ENCODE measurements around the gene PIGR. TPM values are rescaled to one million over a fixed set of nuclear protein-coding genes. Genes with fewer than 3 reads are reported as not detected.

PIGR gene
- polyA plus RNA-seq, 1 donor from 2014 or later, result not detected

DNA sequence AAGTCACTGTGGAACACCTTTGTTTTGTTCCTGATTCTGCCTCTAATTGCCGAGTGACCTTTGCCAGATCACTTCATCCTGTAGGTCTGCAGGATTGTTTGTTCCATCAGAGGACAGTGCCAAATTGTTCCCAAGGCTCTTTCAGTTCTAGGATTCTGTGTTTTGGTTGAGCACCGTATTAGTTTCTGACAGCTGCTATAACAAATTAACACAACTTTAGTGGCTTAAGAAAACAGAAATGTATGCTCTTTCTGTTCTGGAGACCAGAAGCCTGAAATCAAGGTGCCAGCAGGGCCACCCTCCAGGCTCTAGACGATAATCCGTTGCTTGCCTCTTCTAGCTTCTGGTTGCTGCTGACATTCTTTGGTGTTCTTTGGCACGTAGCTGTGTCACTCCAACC is 3.4 kb upstream of the PIGR start:
- H3K79me2 ChIP-seq (replicated peaks; ENCODE audit: insufficient read depth, low read length), result no peaks in the 10 kb centered on the region
- TF ChIP-seq SMC3 (conservative IDR thresholded peaks at IDR 0.05; ENCODE audit: poor library complexity) (no peak), EP300 (conservative IDR thresholded peaks at IDR 0.05; ENCODE audit: poor library complexity, severe bottlenecking) (no peak), TAF1 (IDR thresholded peaks at IDR 0.05; ENCODE audit: low read depth) (no peak), RAD21 (conservative IDR thresholded peaks at IDR 0.05) (no peak), POLR2AphosphoS5 (IDR thresholded peaks at IDR 0.05) (no peak), EZH2 (IDR thresholded peaks at IDR 0.05; ENCODE audit: borderline replicate concordance, insufficient read depth, low read length, poor library complexity, severe bottlenecking) (no peak), REST (IDR thresholded peaks at IDR 0.05; ENCODE audit: borderline replicate concordance) (no peak), MXI1 (conservative IDR thresholded peaks at IDR 0.05; ENCODE audit: poor library complexity, severe bottlenecking) (no peak)
- TF ChIP-seq, protein P1, sequence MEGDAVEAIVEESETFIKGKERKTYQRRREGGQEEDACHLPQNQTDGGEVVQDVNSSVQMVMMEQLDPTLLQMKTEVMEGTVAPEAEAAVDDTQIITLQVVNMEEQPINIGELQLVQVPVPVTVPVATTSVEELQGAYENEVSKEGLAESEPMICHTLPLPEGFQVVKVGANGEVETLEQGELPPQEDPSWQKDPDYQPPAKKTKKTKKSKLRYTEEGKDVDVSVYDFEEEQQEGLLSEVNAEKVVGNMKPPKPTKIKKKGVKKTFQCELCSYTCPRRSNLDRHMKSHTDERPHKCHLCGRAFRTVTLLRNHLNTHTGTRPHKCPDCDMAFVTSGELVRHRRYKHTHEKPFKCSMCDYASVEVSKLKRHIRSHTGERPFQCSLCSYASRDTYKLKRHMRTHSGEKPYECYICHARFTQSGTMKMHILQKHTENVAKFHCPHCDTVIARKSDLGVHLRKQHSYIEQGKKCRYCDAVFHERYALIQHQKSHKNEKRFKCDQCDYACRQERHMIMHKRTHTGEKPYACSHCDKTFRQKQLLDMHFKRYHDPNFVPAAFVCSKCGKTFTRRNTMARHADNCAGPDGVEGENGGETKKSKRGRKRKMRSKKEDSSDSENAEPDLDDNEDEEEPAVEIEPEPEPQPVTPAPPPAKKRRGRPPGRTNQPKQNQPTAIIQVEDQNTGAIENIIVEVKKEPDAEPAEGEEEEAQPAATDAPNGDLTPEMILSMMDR (IDR thresholded peaks at IDR 0.05; ENCODE audit: poor library complexity, severe bottlenecking), result no peak
- no peak overlapping the region for H3K27ac ChIP-seq (ENCODE audit: low read length)

GRCh38 chr1:206949208-206949607 is 2.9 kb upstream of the PIGR start:
- Histone ChIP-seq H3K79me2 (replicated peaks; ENCODE audit: insufficient read depth, low read length) (no peaks in the 10 kb centered on the region), H3K27ac (ENCODE audit: low read length) (no peak overlapping the region), H4K20me1 (ENCODE audit: insufficient read depth) (no peaks in the 10 kb centered on the region), H3F3A (ENCODE audit: insufficient read depth, low read length, poor library complexity, severe bottlenecking) (no peaks in the 10 kb centered on the region), H2AFZ (ENCODE audit: low read depth, low read length) (no peak overlapping the region), H3K4me3 (ENCODE audit: low read length) (no peak overlapping the region), H3K4me2 (ENCODE audit: low read length) (no peak overlapping the region), H3K9ac (ENCODE audit: low read length) (no peak overlapping the region), H3K27me3 (ENCODE audit: insufficient read depth, low read depth, low read length) (no peaks in the 10 kb centered on the region), H3K36me3 (ENCODE audit: insufficient read depth, low read length) (no peaks in the 10 kb centered on the region), H3K9me3 (ENCODE audit: low read length) (no peaks in the 10 kb centered on the region), H3K9me2 (ENCODE audit: insufficient read depth, low read length) (no peaks in the 10 kb centered on the region)
- TF ChIP-seq, protein P1 (IDR thresholded peaks at IDR 0.05; ENCODE audit: poor library complexity, severe bottlenecking), result no peak
- TF ChIP-seq POLR2AphosphoS5 (IDR thresholded peaks at IDR 0.05) (no peak), REST (IDR thresholded peaks at IDR 0.05; ENCODE audit: borderline replicate concordance) (no peak), EP300 (conservative IDR thresholded peaks at IDR 0.05; ENCODE audit: poor library complexity, severe bottlenecking) (no peak), SMC3 (conservative IDR thresholded peaks at IDR 0.05; ENCODE audit: poor library complexity) (no peak), TAF1 (IDR thresholded peaks at IDR 0.05; ENCODE audit: low read depth) (no peak), MXI1 (conservative IDR thresholded peaks at IDR 0.05; ENCODE audit: poor library complexity, severe bottlenecking) (no peak)

More for the DNA sequence above, 3.4 kb upstream of the PIGR start:
- Histone ChIP-seq H3K4me3 (ENCODE audit: low read length) (no peak overlapping the region), H3K9me2 (ENCODE audit: insufficient read depth, low read length) (no peaks in the 10 kb centered on the region), H3K36me3 (ENCODE audit: insufficient read depth, low read length) (no peaks in the 10 kb centered on the region), H3K9ac (ENCODE audit: low read length) (no peak overlapping the region), H3K27me3 (ENCODE audit: insufficient read depth, low read depth, low read length) (no peaks in the 10 kb centered on the region), H3F3A (ENCODE audit: insufficient read depth, low read length, poor library complexity, severe bottlenecking) (no peaks in the 10 kb centered on the region), H3K4me2 (ENCODE audit: low read length) (no peak overlapping the region), H4K20me1 (ENCODE audit: insufficient read depth) (no peaks in the 10 kb centered on the region), H2AFZ (ENCODE audit: low read depth, low read length) (no peak overlapping the region), H3K9me3 (ENCODE audit: low read length) (no peaks in the 10 kb centered on the region)

Data from neural cell (in vitro differentiated cells).